Suprapubic skin (tissue), 4 donors: ENCODE data around the gene SIRT6. TPM values are rescaled to one million over a fixed set of nuclear protein-coding genes. Genes with fewer than 3 reads are reported as not detected.

Experiments used
- DNase-seq, 2 donors: peaks; one replicate each; pipeline ENCODE4 v3.0.0-alpha.2; 2019; ENCODE audit warnings: low spot score in 2 of 2
- H3K27ac ChIP-seq: fragments of 200-600 bp; sonication (generic); one replicate; pipeline ENCODE4 v1.5.1; 2019
- H3K27me3 ChIP-seq: fragments of 200-600 bp; sonication (generic); one replicate; pipeline ENCODE4 v1.5.1; 2019
- H3K36me3 ChIP-seq: fragments of 200-600 bp; sonication (generic); one replicate; pipeline ENCODE4 v1.5.1; 2019
- H3K4me1 ChIP-seq: fragments of 200-600 bp; sonication (generic); one replicate; pipeline ENCODE4 v1.5.1; 2019
- H3K4me3 ChIP-seq: fragments of 200-600 bp; sonication (generic); one replicate; pipeline ENCODE4 v1.5.1; 2019; ENCODE audit warnings: mild to moderate bottlenecking
- H3K9me3 ChIP-seq: fragments of 200-600 bp; sonication (generic); one replicate; pipeline ENCODE4 v1.5.1; 2019
- CTCF ChIP-seq, 2 donors: fragments of 200-600 bp in 1 of 2; fragments of 450-650 bp in 1 of 2; sonication (generic) in 1 of 2; IDR thresholded peaks; one replicate each; pipeline ENCODE4 v1.5.1; 2016 to 2019; ENCODE audit warnings: antibody characterized with exemption in 2 of 2, mild to moderate bottlenecking in 1 of 2, moderate library complexity in 1 of 2
- EP300 ChIP-seq: sonication (generic); formaldehyde crosslinking; IDR thresholded peaks from one replicate; pipeline ENCODE4 v1.6.1; 2017; ENCODE audit warnings: antibody characterized with exemption
- POLR2A ChIP-seq, 2 donors: fragments of 450-650 bp; IDR thresholded peaks; one replicate each; pipeline ENCODE4 v1.6.1; 2017; ENCODE audit warnings: antibody characterized with exemption in 2 of 2, mild to moderate bottlenecking in 2 of 2, moderate library complexity in 2 of 2
- POLR2AphosphoS5 ChIP-seq, 3 donors: sonication (generic); formaldehyde crosslinking; IDR thresholded peaks; one replicate each; pipeline ENCODE4 v1.6.1; 2017; ENCODE audit warnings: antibody characterized with exemption in 3 of 3
- WGBS: methylation state at CpG from one replicate; pipeline ENCODE4 v1.1.5; 2018; 5-methylcytosine and 5-hydroxymethylcytosine counted together
- total RNA-seq, 4 donors: library from RNA; depleted of rRNA; stranded (reverse); fragments of >200 nt; gene quantifications; one replicate each; pipeline ENCODE4 v1.1.0, GENCODE V29; 2016

Gene SIRT6
- total RNA-seq, 4 donors from 2014 or later, result 28.1 to 45.7 (median 31.8) TPM

- no peak overlapping the region for H3K27ac ChIP-seq
- peaks cover 51% of the 10 kb centered on the region for H3K36me3 ChIP-seq
- peaks cover 23% of the 10 kb centered on the region for H3K27me3 ChIP-seq
- H3K4me1 ChIP-seq, result peaks cover 11% of the 10 kb centered on the region
- TF ChIP-seq EP300 (no peak), POLR2A (IDR thresholded peaks at IDR 0.05) (no peak), CTCF (IDR thresholded peaks at IDR 0.05) (no peak), POLR2AphosphoS5 (IDR thresholded peaks at IDR 0.05) (no peak)
- no peak overlapping the region for H3K4me3 ChIP-seq
- 88% methylated on average over 6 of the region's 12 CpGs for WGBS
- DNase-seq, result no peak
- no peaks in the 10 kb centered on the region for H3K9me3 ChIP-seq
Measured at GRCh38 chr19:4175669-4175931, 6.8 kb downstream of the SIRT6 start.

- TF ChIP-seq EP300, result no peak
- TF ChIP-seq POLR2AphosphoS5 (IDR thresholded peaks at IDR 0.05), result no peak
- no peak for TF ChIP-seq POLR2A (IDR thresholded peaks at IDR 0.05)
- no peak for TF ChIP-seq CTCF (IDR thresholded peaks at IDR 0.05)
- no peaks in the 10 kb centered on the region for H3K9me3 ChIP-seq
- no peak overlapping the region for H3K4me3 ChIP-seq
- no peak overlapping the region for H3K27ac ChIP-seq
- WGBS, result no CpG with 5 or more reads among the region's 41 CpGs
- peaks cover 9% of the 10 kb centered on the region for H3K4me1 ChIP-seq
- H3K36me3 ChIP-seq, result peaks cover 47% of the 10 kb centered on the region
- H3K27me3 ChIP-seq, result peaks cover 23% of the 10 kb centered on the region
- DNase-seq, result no peak
Measured at GRCh38 chr19:4174895-4175668, 7.3 kb downstream of the SIRT6 start.

- H3K9me3 ChIP-seq, result no peaks in the 10 kb centered on the region
- peaks cover 23% of the 10 kb centered on the region for H3K27me3 ChIP-seq
- peaks cover 47% of the 10 kb centered on the region for H3K36me3 ChIP-seq
- peaks cover 9% of the 10 kb centered on the region for H3K4me1 ChIP-seq
- WGBS, result 53% methylated on average over 5 of the region's 21 CpGs
- no peak overlapping the region for H3K4me3 ChIP-seq
- no peak for TF ChIP-seq POLR2A (IDR thresholded peaks at IDR 0.05)
- TF ChIP-seq EP300, result no peak
- no peak for TF ChIP-seq POLR2AphosphoS5 (IDR thresholded peaks at IDR 0.05)
- TF ChIP-seq CTCF (IDR thresholded peaks at IDR 0.05), result no peak
- no peak for DNase-seq
- H3K27ac ChIP-seq, result no peak overlapping the region
Measured at GRCh38 chr19:4174213-4174894, 8.0 kb downstream of the SIRT6 start.

GRCh38 chr19:4173479-4174212, 8.7 kb downstream of the SIRT6 start:
- Histone ChIP-seq H3K4me3 (no peak overlapping the region), H3K27ac (no peak overlapping the region), H3K4me1 (peaks cover 9% of the 10 kb centered on the region), H3K27me3 (peaks cover 26% of the 10 kb centered on the region), H3K9me3 (no peaks in the 10 kb centered on the region), H3K36me3 (peaks cover 41% of the 10 kb centered on the region)
- WGBS, result 53% methylated on average over 10 of the region's 11 CpGs
- TF ChIP-seq CTCF (IDR thresholded peaks at IDR 0.05) (no peak), EP300 (no peak), POLR2A (IDR thresholded peaks at IDR 0.05) (no peak), POLR2AphosphoS5 (IDR thresholded peaks at IDR 0.05) (no peak)
- no peak for DNase-seq

GRCh38 chr19:4172861-4173473, 9.4 kb downstream of the SIRT6 start:
- Histone ChIP-seq H3K27me3 (peaks cover 31% of the 10 kb centered on the region), H3K36me3 (peaks cover 34% of the 10 kb centered on the region), H3K4me3 (no peak overlapping the region), H3K27ac (no peak overlapping the region), H3K9me3 (no peaks in the 10 kb centered on the region), H3K4me1 (peaks cover 9% of the 10 kb centered on the region)
- WGBS, result under 1% methylated on average over 32 of the region's 45 CpGs
- TF ChIP-seq EP300, result no peak
- DNase-seq, result no peak
